Middle frontal gyrus (tissue), 1 donor: ENCODE data around the gene GLIS1.

Source experiments
- DNase-seq: peaks from one replicate; pipeline ENCODE4 v3.0.0-alpha.2; 2015; ENCODE audit warnings: low spot score; ENCODE audit errors: extremely low spot score

The GLIS1 gene

GRCh38 chr1:53736290-53736689 lies 2.7 kb downstream of the GLIS1 start:
- no peak for DNase-seq

GRCh38 chr1:53735681-53736080 lies 3.3 kb downstream of the GLIS1 start:
- DNase-seq = no peak

DNA sequence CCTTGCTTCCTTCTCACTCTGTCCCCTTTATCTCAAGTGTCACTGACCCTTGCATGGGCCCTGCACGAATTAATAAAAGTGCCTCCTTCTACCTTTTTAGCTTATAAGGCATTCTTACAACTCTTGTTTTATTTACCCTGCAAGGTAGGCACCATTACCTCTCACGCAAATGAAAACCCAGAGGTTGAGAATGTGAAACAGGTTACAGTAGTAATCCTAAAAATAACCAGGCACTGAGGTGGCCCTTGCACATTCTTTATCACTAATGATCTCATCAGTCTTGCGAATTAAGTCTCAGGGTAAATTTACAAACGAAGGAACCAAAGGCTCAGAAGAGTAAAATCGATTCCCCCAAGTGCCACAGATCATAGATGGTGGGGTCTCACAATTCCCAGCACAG lies 3.7 kb downstream of the GLIS1 start:
- DNase-seq = no peak

DNA sequence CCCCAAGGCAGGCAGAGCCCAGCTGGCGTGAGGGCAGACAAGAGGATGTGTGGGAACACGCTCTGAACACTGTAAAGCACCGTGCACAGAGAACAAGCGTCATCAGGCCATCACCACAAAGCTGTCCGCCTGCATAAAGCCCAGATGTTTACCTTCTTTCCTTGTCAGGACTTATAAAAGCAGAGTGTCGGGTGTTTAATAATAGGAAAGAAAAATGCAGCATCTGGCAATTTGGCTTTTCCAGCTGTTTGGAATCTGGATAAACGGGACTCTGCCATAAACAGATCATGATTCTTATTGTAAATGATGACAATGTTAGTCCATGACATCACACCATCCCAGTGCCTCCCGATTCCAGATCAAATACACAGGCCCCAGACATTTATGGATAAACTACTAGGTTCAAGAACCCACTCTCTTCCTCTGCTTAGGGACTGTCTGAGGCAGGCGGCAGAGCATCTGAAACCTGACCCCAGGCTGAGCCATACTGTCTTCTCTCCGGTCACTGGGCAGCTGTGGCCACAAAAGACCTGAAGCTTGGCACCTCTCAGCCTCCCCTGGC lies 4.2 kb downstream of the GLIS1 start:
- no peak for DNase-seq

DNA sequence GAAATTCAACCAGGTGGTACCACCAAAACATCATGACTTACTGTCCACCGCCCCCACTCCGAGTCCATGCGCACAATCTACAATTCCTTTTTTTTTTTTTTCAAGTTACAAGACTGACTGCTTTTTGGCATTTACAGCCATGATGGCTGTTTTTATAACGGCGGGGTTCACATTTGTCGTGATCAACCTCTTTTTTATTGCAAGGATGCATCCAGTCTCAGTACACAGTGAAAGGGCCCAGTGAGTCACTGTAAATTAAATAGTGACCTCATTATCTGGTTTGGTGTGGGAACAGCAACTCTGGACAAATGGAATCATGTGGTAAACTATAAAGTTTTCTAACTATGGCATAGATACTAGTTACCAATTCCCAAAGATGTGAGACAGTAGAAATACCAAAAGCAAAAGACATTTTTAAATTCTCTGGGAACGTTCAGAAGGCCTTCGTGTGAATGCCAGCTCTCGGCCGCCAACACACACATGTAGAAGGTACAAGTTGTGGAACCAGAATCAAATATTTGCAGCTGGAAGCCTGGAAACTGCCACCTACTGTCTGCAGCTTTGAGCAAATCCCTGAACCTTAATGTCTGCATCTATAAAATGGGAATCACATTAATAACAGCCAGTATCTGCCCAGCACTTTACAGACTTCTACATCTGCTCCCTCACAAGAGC lies 4.9 kb downstream of the GLIS1 start:
- DNase-seq = no peak

DNA sequence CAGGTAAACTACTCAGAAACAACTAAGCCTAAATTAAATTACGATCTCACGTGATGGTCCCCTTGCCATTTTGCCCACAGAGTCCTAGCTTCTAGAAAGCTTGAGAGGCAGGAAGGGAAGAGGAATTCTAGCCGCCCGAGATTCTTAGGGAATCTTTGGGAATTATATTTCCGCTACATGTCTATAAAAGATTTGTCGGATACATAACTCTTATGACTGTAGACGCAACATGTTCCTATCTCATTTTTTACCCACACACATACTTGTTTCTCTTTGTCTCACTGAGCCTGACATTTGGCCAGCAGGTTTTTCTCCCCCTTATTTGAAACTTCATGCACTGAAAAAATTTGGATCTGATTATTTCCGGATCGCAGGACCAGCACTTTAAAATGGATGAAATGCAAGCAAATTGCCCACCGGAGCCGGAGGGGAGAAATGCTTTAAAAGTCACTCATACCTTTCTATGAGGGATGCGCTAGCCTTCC lies 5.5 kb downstream of the GLIS1 start:
- DNase-seq = no peak

DNA sequence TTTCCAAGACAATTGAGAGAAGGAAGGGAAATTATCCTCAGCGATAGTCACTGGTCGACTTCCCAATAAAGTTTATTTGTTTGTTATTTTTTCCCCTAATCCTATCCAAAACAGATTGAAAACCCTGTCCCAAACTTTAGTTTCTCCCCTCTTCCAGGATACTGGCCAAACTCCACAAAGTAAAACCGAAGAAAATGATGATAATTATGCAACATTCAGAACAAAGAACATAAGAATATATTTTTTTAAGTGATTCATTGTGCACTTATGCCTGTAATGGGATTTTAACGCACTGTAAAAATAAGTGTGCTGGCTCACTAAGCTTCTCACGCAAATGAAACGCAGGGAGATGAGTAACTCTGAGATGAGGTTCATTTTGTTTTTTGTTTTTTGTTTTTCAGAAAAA lies 6.0 kb downstream of the GLIS1 start:
- no peak for DNase-seq

- no peak for DNase-seq
Observed at GRCh38 chr1:53732409-53732808, 6.6 kb downstream of the GLIS1 start.

- DNase-seq = no peak
Observed at GRCh38 chr1:53731779-53732305, 7.1 kb downstream of the GLIS1 start.

- DNase-seq = no peak
Observed at GRCh38 chr1:53731043-53731600, 7.8 kb downstream of the GLIS1 start.

- DNase-seq = no peak
Observed at GRCh38 chr1:53730224-53730865, 8.6 kb downstream of the GLIS1 start.

DNA sequence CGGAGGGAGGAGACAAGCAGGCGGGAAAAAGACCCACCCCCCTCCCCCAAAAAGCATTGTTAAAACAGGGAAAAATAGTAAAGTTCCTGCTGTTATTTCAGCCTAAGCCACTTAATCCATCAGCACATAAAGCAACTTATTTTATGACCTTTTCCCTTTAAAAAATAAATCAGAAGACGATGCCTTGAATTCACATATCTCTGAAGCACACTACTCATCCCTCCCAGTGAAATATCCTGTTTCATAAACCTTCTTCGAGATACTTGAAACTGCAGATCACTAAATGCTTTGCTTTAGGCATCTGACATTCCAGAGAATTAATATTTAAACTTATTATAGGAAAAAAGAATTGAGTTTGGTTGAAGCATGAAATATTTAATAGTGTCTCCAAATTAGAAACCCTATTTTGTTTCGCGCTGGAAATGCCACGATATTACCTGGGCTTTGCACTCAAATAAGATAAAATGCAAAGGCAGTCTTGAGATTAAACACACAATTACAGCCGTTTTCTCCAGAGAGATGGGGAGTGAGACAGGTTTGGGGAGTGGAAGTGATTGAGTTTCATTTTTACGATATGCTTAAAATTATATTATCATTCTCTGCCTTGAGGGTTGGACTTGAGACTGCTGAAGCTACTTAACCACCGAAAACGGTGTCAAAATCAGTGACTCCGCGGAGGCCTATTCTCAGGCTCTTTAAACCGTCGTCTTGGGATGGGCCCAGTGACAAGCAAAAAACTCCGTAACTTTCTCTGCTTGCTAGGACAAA lies 9.3 kb downstream of the GLIS1 start:
- DNase-seq = no peak

- DNase-seq = no peak
Observed at GRCh38 chr1:53728702-53729455, 10.1 kb downstream of the GLIS1 start.

- no peak for DNase-seq
Observed at GRCh38 chr1:53728196-53728595, 10.8 kb downstream of the GLIS1 start.

GRCh38 chr1:53727461-53728092 lies 11.4 kb downstream of the GLIS1 start:
- no peak for DNase-seq

DNA sequence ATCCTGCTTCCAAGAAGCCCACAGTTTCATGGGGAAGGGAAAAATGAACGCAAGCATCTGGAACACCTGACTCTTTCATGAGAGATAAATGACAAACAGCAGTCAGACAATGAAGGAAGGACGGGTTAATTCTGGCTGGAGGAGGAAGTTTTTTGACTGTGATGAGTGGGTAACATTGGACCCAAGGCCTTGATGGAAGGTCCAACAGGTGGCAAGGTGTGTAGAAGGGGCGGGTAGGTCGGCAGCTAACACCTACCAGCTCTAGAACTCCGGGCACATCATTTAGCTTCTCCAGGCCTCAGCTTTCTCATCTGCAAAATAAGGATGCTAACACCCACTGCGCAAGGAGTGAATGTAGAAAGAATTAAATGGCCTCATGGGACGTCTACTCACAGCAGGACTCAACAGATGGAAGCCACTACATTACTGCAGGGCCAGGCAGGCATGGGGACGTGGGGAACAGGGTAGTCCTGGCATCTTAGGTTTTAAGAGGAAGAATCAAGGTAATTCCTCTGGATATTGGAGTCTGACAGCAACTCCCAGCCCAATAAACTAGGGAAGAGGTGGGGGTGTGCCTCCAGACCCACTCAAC lies 12.9 kb downstream of the GLIS1 start:
- no peak for DNase-seq

DNA sequence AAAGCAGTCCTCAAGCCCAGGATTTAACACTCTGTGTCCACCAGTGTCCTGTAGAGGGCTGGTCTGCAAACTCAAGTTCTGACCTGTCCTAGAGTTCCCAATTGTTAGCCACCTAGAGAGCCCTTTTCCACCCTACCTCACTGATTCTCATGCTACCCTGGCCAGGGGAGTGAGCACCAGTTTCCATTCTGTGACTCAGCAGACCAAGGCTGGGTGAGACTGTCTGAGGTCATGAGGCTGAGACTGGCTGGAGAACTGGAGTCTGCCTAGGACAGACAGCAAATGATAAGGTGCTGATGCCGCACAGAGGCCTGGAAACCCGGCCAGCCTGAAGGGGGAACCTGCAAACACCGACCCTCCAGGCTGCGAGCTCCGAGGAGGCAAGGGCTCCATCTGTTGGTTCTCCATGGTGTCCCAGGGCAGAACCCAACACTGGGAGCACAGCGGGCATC lies 13.7 kb downstream of the GLIS1 start:
- DNase-seq = no peak

DNA sequence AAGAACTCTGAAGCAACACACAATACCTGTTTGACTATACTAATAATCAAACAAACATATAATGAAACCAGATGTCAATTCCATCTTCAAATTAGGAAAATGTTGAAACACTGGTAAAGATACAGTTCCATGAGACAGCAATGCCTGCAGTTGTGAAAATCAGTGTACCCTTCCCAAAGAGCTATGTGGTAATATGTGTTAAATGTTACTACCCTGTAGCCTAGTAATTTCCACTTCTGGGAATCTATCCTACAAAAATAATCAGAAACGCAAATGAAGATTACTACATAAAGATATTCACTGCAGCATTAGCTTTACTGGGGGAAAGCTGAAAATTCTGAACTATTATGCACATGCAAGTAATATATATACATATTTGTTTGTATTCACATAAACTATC lies 16.9 kb downstream of the GLIS1 start:
- no peak for DNase-seq

GRCh38 chr1:53721088-53721487 lies 17.9 kb downstream of the GLIS1 start:
- no peak for DNase-seq

DNA sequence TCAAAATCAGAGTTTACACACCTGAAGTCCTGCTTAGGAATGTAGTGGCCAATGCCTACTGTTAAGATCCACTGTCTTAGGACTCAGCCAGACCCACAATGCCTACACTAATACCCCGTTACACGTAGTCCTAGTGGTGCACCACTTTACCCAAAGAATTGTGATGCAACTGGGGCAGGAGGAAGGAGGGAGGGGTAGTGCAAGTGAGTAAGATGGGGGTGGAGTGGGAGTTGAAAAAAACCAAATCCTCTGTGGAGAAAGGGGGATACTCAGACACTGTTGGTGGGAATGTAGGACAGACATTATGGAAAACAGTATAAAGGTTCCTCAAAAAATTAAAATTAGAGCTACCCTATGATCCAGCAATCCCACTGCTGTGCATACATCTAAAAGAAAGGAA lies 19.5 kb downstream of the GLIS1 start:
- no peak for DNase-seq
